Measurements from ENCODE around the gene IGFBP5.

IGFBP5 gene

GRCh38 chr2:216663106-216663505 lies 32.2 kb downstream of the IGFBP5 start:
- no peak for DNase-seq

GRCh38 chr2:216661639-216662375 lies 33.5 kb downstream of the IGFBP5 start:
- DNase-seq = no peak

GRCh38 chr2:216661051-216661450 lies 34.3 kb downstream of the IGFBP5 start:
- DNase-seq = no peak

GRCh38 chr2:216660496-216660895 lies 34.9 kb downstream of the IGFBP5 start:
- no peak for DNase-seq

- DNase-seq = no peak
These were observed 36.1 kb downstream of the IGFBP5 start for GRCh38 chr2:216659276-216659675.

GRCh38 chr2:216658757-216659156 lies 36.6 kb downstream of the IGFBP5 start:
- no peak for DNase-seq

- DNase-seq = no peak
These were observed 37.4 kb downstream of the IGFBP5 start for GRCh38 chr2:216657980-216658379.

GRCh38 chr2:216657086-216657855 lies 38.1 kb downstream of the IGFBP5 start:
- no peak for DNase-seq

- no peak for DNase-seq
These were observed 40.8 kb downstream of the IGFBP5 start for GRCh38 chr2:216654528-216655052.

- DNase-seq = no peak
These were observed 41.4 kb downstream of the IGFBP5 start for GRCh38 chr2:216653931-216654365.

GRCh38 chr2:216653093-216653799 lies 42.1 kb downstream of the IGFBP5 start:
- no peak for DNase-seq

GRCh38 chr2:216652566-216652965 lies 42.8 kb downstream of the IGFBP5 start:
- no peak for DNase-seq

- no peak for DNase-seq
These were observed 43.9 kb downstream of the IGFBP5 start for GRCh38 chr2:216651351-216651881.

GRCh38 chr2:216650626-216651257 lies 44.6 kb downstream of the IGFBP5 start:
- no peak for DNase-seq

- DNase-seq = no peak
These were observed 45.8 kb downstream of the IGFBP5 start for GRCh38 chr2:216649574-216649973.

- no peak for DNase-seq
These were observed 47.2 kb downstream of the IGFBP5 start for GRCh38 chr2:216648105-216648504.

GRCh38 chr2:216646116-216646515 lies 49.2 kb downstream of the IGFBP5 start:
- DNase-seq = no peak

GRCh38 chr2:216645636-216645950 lies 49.8 kb downstream of the IGFBP5 start:
- DNase-seq = no peak

- DNase-seq = no peak
These were observed 50.3 kb downstream of the IGFBP5 start for GRCh38 chr2:216644842-216645635.

GRCh38 chr2:216643986-216644659 lies 51.2 kb downstream of the IGFBP5 start:
- no peak for DNase-seq

- DNase-seq = no peak
These were observed 57.9 kb downstream of the IGFBP5 start for GRCh38 chr2:216637472-216637871.
